Measurements from ENCODE around the gene APOA4. TPM values are rescaled to one million over a fixed set of nuclear protein-coding genes. Genes with fewer than 3 reads are reported as not detected.

Gene APOA4
- total and polyA plus RNA-seq, 2 of the 13 experiments (the other 11 are each of a cell fraction or from before 2014, with no cell fraction given) = 3.8 to 7.2 TPM

DNA sequence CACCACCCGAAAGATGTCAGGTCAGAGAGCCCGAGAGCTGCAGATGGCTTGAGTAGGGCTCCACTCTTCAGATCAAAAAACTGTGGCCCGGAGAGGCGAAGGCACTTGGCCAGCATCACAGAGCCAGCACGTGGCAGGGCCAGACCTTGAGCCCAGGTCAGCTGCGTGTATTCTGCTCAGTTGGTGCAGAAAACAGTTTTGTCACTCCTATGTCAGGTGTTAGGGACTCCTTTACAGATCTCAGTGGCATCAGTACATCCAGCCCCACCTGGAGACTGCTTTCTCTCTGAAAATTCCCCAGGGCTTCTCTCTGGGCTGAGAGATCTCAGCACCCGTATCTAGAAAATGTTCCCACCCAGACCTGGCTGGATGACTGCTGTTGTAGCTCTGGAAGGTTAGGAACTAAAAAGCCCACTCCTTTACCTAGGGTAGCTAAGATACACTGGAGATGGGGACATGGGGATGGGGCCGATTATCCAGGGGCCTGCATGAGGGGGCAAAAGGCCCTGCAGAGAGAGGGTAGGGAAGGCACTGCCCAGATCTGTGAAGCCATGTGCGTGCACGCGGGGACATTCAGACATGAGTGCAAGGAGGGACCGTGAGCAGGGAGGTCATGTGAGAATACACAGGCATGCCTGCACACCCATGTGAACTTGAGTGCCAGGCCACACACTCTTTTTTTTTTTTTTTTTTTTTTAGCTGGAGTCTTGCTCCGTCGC is 10.9 kb upstream of the APOA4 start (continued):
- TF ChIP-seq, protein P1, sequence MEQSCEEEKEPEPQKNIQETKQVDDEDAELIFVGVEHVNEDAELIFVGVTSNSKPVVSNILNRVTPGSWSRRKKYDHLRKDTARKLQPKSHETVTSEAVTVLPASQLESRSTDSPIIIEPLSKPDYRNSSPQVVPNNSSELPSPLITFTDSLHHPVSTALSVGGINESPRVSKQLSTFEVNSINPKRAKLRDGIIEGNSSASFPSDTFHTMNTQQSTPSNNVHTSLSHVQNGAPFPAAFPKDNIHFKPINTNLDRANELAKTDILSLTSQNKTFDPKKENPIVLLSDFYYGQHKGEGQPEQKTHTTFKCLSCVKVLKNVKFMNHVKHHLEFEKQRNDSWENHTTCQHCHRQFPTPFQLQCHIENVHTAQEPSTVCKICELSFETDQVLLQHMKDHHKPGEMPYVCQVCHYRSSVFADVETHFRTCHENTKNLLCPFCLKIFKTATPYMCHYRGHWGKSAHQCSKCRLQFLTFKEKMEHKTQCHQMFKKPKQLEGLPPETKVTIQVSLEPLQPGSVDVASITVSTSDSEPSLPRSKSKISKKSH (CRISPR knock-in tag; IDR thresholded peaks at IDR 0.05; ENCODE audit: borderline replicate concordance) = no peak
- TF ChIP-seq KLF13 (CRISPR knock-in tag; IDR thresholded peaks at IDR 0.05) (no peak), ZSCAN21 (CRISPR knock-in tag; IDR thresholded peaks at IDR 0.05; ENCODE audit: borderline replicate concordance) (0 out of 2 replicates have a peak, but pooled peaks have one; percentile 16), ZNF230 (CRISPR knock-in tag; IDR thresholded peaks at IDR 0.05) (no peak), ZNF558 (CRISPR knock-in tag; IDR thresholded peaks at IDR 0.05; ENCODE audit: borderline replicate concordance) (no peak; the same call in 1 of the 2 replicates), SRSF1 (optimal IDR thresholded peaks at IDR 0.05; ENCODE audit: low read depth, low read length) (no peak), CHD2 (IDR thresholded peaks at IDR 0.05; ENCODE audit: low read depth, low read length) (no peak; the same call in 1 of the 2 replicates), KDM1A (CRISPR knock-in tag; IDR thresholded peaks at IDR 0.05) (0 out of 2 replicates have a peak, but pooled peaks have one; percentile 28), GABPB1 (CRISPR knock-in tag; IDR thresholded peaks at IDR 0.05) (peak; percentile 41), ATAD3A (CRISPR knock-in tag; IDR thresholded peaks at IDR 0.05) (no peak), ZNF530 (CRISPR knock-in tag; IDR thresholded peaks at IDR 0.05; ENCODE audit: low read depth) (no peak), NCOR1 (IDR thresholded peaks at IDR 0.05; ENCODE audit: borderline replicate concordance, low read length) (0 out of 2 replicates have a peak, but pooled peaks have one; percentile 46), IRX3 (CRISPR knock-in tag; IDR thresholded peaks at IDR 0.05; ENCODE audit: borderline replicate concordance, low read depth) (peak; percentile 73)
- TF ChIP-seq, protein P2, sequence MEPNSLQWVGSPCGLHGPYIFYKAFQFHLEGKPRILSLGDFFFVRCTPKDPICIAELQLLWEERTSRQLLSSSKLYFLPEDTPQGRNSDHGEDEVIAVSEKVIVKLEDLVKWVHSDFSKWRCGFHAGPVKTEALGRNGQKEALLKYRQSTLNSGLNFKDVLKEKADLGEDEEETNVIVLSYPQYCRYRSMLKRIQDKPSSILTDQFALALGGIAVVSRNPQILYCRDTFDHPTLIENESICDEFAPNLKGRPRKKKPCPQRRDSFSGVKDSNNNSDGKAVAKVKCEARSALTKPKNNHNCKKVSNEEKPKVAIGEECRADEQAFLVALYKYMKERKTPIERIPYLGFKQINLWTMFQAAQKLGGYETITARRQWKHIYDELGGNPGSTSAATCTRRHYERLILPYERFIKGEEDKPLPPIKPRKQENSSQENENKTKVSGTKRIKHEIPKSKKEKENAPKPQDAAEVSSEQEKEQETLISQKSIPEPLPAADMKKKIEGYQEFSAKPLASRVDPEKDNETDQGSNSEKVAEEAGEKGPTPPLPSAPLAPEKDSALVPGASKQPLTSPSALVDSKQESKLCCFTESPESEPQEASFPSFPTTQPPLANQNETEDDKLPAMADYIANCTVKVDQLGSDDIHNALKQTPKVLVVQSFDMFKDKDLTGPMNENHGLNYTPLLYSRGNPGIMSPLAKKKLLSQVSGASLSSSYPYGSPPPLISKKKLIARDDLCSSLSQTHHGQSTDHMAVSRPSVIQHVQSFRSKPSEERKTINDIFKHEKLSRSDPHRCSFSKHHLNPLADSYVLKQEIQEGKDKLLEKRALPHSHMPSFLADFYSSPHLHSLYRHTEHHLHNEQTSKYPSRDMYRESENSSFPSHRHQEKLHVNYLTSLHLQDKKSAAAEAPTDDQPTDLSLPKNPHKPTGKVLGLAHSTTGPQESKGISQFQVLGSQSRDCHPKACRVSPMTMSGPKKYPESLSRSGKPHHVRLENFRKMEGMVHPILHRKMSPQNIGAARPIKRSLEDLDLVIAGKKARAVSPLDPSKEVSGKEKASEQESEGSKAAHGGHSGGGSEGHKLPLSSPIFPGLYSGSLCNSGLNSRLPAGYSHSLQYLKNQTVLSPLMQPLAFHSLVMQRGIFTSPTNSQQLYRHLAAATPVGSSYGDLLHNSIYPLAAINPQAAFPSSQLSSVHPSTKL (CRISPR knock-in tag; IDR thresholded peaks at IDR 0.05) = peak; percentile 82
- TF ChIP-seq, protein P3, sequence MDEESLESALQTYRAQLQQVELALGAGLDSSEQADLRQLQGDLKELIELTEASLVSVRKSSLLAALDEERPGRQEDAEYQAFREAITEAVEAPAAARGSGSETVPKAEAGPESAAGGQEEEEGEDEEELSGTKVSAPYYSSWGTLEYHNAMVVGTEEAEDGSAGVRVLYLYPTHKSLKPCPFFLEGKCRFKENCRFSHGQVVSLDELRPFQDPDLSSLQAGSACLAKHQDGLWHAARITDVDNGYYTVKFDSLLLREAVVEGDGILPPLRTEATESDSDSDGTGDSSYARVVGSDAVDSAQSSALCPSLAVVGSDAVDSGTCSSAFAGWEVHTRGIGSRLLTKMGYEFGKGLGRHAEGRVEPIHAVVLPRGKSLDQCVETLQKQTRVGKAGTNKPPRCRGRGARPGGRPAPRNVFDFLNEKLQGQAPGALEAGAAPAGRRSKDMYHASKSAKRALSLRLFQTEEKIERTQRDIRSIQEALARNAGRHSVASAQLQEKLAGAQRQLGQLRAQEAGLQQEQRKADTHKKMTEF (CRISPR knock-in tag; IDR thresholded peaks at IDR 0.05) = peak; percentile 89
- TF ChIP-seq, protein P4, sequence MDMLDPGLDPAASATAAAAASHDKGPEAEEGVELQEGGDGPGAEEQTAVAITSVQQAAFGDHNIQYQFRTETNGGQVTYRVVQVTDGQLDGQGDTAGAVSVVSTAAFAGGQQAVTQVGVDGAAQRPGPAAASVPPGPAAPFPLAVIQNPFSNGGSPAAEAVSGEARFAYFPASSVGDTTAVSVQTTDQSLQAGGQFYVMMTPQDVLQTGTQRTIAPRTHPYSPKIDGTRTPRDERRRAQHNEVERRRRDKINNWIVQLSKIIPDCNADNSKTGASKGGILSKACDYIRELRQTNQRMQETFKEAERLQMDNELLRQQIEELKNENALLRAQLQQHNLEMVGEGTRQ (IDR thresholded peaks at IDR 0.05; ENCODE audit: low read depth, low read length) = peak; percentile 52
- TF ChIP-seq, protein P4 (CRISPR knock-in tag; IDR thresholded peaks at IDR 0.05; ENCODE audit: borderline replicate concordance) = peak; percentile 58; the same call in 1 of the 2 replicates
- TF ChIP-seq, protein P5, sequence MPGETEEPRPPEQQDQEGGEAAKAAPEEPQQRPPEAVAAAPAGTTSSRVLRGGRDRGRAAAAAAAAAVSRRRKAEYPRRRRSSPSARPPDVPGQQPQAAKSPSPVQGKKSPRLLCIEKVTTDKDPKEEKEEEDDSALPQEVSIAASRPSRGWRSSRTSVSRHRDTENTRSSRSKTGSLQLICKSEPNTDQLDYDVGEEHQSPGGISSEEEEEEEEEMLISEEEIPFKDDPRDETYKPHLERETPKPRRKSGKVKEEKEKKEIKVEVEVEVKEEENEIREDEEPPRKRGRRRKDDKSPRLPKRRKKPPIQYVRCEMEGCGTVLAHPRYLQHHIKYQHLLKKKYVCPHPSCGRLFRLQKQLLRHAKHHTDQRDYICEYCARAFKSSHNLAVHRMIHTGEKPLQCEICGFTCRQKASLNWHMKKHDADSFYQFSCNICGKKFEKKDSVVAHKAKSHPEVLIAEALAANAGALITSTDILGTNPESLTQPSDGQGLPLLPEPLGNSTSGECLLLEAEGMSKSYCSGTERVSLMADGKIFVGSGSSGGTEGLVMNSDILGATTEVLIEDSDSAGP (CRISPR knock-in tag; IDR thresholded peaks at IDR 0.05; ENCODE audit: borderline replicate concordance) = no peak; the same call in 1 of the 2 replicates

Measured in HepG2 (cell line).